Transverse colon (tissue), 4 donors: ENCODE measurements around the gene DZIP1L.

Experiments used
- POLR2A ChIP-seq: fragments of 450-650 bp; IDR thresholded peaks from one replicate; pipeline ENCODE4 v1.6.1; 2016; ENCODE audit warnings: antibody characterized with exemption, mild to moderate bottlenecking, moderate library complexity
- POLR2AphosphoS5 ChIP-seq, 3 donors: sonication (generic); formaldehyde crosslinking; IDR thresholded peaks; one replicate each; pipeline ENCODE4 v1.6.1; 2016; ENCODE audit warnings: antibody characterized with exemption in 3 of 3
- TF ChIP-seq, protein P1 (sequence below), 5 experiments: fragments of 200-600 bp in 3 of 5; fragments of 450-650 bp in 2 of 5; sonication (generic) in 3 of 5; IDR thresholded peaks; 1 replicate in 2 of 5; 2 replicates in 3 of 5; pipeline ENCODE4 v1.5.1; 2016 to 2017; ENCODE audit warnings: antibody characterized with exemption in 5 of 5, inconsistent platforms in 3 of 5, mild to moderate bottlenecking in 2 of 5, moderate library complexity in 1 of 5

DNA sequence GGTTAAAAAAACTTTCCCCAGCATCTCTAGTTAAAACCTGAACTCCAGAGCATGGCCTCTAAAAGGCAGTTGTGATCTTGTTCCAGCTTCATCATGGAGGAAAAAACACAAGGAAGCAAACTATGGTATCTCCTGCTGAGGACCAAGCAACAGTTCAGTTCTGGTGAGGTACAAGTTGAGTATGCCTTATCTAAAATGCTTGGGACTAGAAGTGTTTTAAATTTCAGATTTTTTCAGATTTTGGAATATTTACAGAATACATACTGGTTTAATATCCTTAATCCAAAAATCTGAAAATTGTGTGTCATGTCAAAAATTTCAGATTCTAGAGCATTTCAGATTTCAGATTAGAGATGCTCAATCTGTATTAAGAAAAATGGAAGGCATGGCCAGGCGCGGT, 49.7 kb upstream of the DZIP1L start:
- TF ChIP-seq POLR2AphosphoS5 (IDR thresholded peaks at IDR 0.05) (no peak), POLR2A (no peak)
- TF ChIP-seq, protein P1, sequence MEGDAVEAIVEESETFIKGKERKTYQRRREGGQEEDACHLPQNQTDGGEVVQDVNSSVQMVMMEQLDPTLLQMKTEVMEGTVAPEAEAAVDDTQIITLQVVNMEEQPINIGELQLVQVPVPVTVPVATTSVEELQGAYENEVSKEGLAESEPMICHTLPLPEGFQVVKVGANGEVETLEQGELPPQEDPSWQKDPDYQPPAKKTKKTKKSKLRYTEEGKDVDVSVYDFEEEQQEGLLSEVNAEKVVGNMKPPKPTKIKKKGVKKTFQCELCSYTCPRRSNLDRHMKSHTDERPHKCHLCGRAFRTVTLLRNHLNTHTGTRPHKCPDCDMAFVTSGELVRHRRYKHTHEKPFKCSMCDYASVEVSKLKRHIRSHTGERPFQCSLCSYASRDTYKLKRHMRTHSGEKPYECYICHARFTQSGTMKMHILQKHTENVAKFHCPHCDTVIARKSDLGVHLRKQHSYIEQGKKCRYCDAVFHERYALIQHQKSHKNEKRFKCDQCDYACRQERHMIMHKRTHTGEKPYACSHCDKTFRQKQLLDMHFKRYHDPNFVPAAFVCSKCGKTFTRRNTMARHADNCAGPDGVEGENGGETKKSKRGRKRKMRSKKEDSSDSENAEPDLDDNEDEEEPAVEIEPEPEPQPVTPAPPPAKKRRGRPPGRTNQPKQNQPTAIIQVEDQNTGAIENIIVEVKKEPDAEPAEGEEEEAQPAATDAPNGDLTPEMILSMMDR (IDR thresholded peaks at IDR 0.05), result no peak
